ENCODE results near the gene TRABD.

Gene TRABD

GRCh38 chr22:50161508-50162390 lies 24.0 kb upstream of the TRABD start:
- WGBS = 88% methylated on average over 23 of the region's 23 CpGs
- H3K23ac ChIP-seq (ENCODE audit: low read length in 2 of 2) = no peak overlapping the region
- no peaks in the 10 kb centered on the region for H3K9me3 ChIP-seq (ENCODE audit: control insufficient read depth, low read length)
- no peak overlapping the region for H3K27ac ChIP-seq (ENCODE audit: low read length, poor library complexity, severe bottlenecking)
- H3K4ac ChIP-seq (ENCODE audit: low read depth in 1 of 2, low read length in 2 of 2) = no peak overlapping the region
- no peak overlapping the region for H2BK15ac ChIP-seq (ENCODE audit: low read depth, poor library complexity, severe bottlenecking)
- peaks cover 35 to 60% of the 10 kb centered on the region in 2 experiments for H3K27me3 ChIP-seq (ENCODE audit: control insufficient read depth in 1 of 2, insufficient read depth in 1 of 2, low read length in 2 of 2)
- H2BK5ac ChIP-seq (ENCODE audit: low read depth, low read length, poor library complexity, severe bottlenecking) = no peak overlapping the region
- H2BK12ac ChIP-seq (ENCODE audit: low read length in 2 of 2) = no peak overlapping the region
- no peak overlapping the region for H2BK120ac ChIP-seq (ENCODE audit: low read depth, low read length)
- no peak overlapping the region for H3K9ac ChIP-seq (ENCODE audit: low read length)
- H4K8ac ChIP-seq (ENCODE audit: low read length) = no peak overlapping the region
- no peak overlapping the region for H3K4me3 ChIP-seq (ENCODE audit: insufficient read depth in 1 of 2, low read depth in 1 of 2, low read length in 2 of 2)
- no peak overlapping the region for H3K18ac ChIP-seq (ENCODE audit: low read depth in 1 of 2, low read length in 2 of 2)
- H3K36me3 ChIP-seq (ENCODE audit: control insufficient read depth in 1 of 2, insufficient read depth in 2 of 2, low read depth in 1 of 2, low read length in 2 of 2) = peaks cover 0 to 7% of the 10 kb centered on the region in 2 experiments
- no peak overlapping the region for H2AK5ac ChIP-seq (ENCODE audit: low read length, severe bottlenecking)
- H3K4me2 ChIP-seq (ENCODE audit: low read length, poor library complexity, severe bottlenecking) = no peak overlapping the region
- H3K14ac ChIP-seq (ENCODE audit: low read length in 2 of 2) = peak overlapping the region in 1 of 2 experiments; percentile 68
- H3K79me1 ChIP-seq (replicated peaks; ENCODE audit: low read length, poor library complexity, severe bottlenecking) = no peaks in the 10 kb centered on the region
- no peak for DNase-seq
- no peak overlapping the region for H2AFZ ChIP-seq (ENCODE audit: low read depth, low read length)
- no peaks in the 10 kb centered on the region for H3K4me1 ChIP-seq (ENCODE audit: control insufficient read depth, insufficient read depth, low read depth, low read length)
- no peak overlapping the region for H4K91ac ChIP-seq (ENCODE audit: low read length)

- no peak overlapping the region for H3K4me2 ChIP-seq (ENCODE audit: low read length, poor library complexity, severe bottlenecking)
- 82% methylated on average over 10 of the region's 10 CpGs for WGBS
Observed at GRCh38 chr22:50162391-50162956, 23.2 kb upstream of the TRABD start.

GRCh38 chr22:50165436-50166123 lies 20.1 kb upstream of the TRABD start:
- WGBS = 95% methylated on average over 28 of the region's 28 CpGs
- H3K79me1 ChIP-seq (replicated peaks; ENCODE audit: low read length, poor library complexity, severe bottlenecking) = no peaks in the 10 kb centered on the region
- H3K23ac ChIP-seq (ENCODE audit: low read length in 2 of 2) = no peak overlapping the region
- no peak for DNase-seq
- H2AFZ ChIP-seq (ENCODE audit: low read depth, low read length) = no peak overlapping the region
- no peak overlapping the region for H3K14ac ChIP-seq (ENCODE audit: low read length in 2 of 2)
- no peak overlapping the region for H3K4me2 ChIP-seq (ENCODE audit: low read length, poor library complexity, severe bottlenecking)
- H3K27me3 ChIP-seq (ENCODE audit: control insufficient read depth in 1 of 2, insufficient read depth in 1 of 2, low read length in 2 of 2) = peaks cover 24 to 52% of the 10 kb centered on the region in 2 experiments
- H3K4ac ChIP-seq (ENCODE audit: low read depth in 1 of 2, low read length in 2 of 2) = no peak overlapping the region
- H3K27ac ChIP-seq (ENCODE audit: low read length, poor library complexity, severe bottlenecking) = no peak overlapping the region
- no peak overlapping the region for H2BK120ac ChIP-seq (ENCODE audit: low read depth, low read length)
- no peak overlapping the region for H3K18ac ChIP-seq (ENCODE audit: low read depth in 1 of 2, low read length in 2 of 2)
- no peak overlapping the region for H2BK5ac ChIP-seq (ENCODE audit: low read depth, low read length, poor library complexity, severe bottlenecking)
- H2BK15ac ChIP-seq (ENCODE audit: low read depth, poor library complexity, severe bottlenecking) = no peak overlapping the region
- H3K36me3 ChIP-seq (ENCODE audit: control insufficient read depth in 1 of 2, insufficient read depth in 2 of 2, low read depth in 1 of 2, low read length in 2 of 2) = peaks cover 0 to 4% of the 10 kb centered on the region in 2 experiments
- H4K8ac ChIP-seq (ENCODE audit: low read length) = no peak overlapping the region
- H4K91ac ChIP-seq (ENCODE audit: low read length) = no peak overlapping the region
- H2BK12ac ChIP-seq (ENCODE audit: low read length in 2 of 2) = no peak overlapping the region
- H3K4me1 ChIP-seq (ENCODE audit: control insufficient read depth, insufficient read depth, low read depth, low read length) = peaks cover 7% of the 10 kb centered on the region
- H3K9me3 ChIP-seq (ENCODE audit: control insufficient read depth, low read length) = no peaks in the 10 kb centered on the region
- no peak overlapping the region for H2AK5ac ChIP-seq (ENCODE audit: low read length, severe bottlenecking)
- peak overlapping the region in 1 of 2 experiments; percentile 5 for H3K4me3 ChIP-seq (ENCODE audit: insufficient read depth in 1 of 2, low read depth in 1 of 2, low read length in 2 of 2)
- H3K9ac ChIP-seq (ENCODE audit: low read length) = no peak overlapping the region

More at GRCh38 chr22:50162391-50162956, 23.2 kb upstream of the TRABD start:
- Histone ChIP-seq H2BK15ac (ENCODE audit: low read depth, poor library complexity, severe bottlenecking) (no peak overlapping the region), H3K14ac (ENCODE audit: low read length in 2 of 2) (no peak overlapping the region), H3K4me3 (ENCODE audit: insufficient read depth in 1 of 2, low read depth in 1 of 2, low read length in 2 of 2) (no peak overlapping the region), H3K4me1 (ENCODE audit: control insufficient read depth, insufficient read depth, low read depth, low read length) (no peaks in the 10 kb centered on the region), H4K8ac (ENCODE audit: low read length) (no peak overlapping the region), H3K18ac (ENCODE audit: low read depth in 1 of 2, low read length in 2 of 2) (no peak overlapping the region), H3K23ac (ENCODE audit: low read length in 2 of 2) (no peak overlapping the region), H2AFZ (ENCODE audit: low read depth, low read length) (no peak overlapping the region), H3K9me3 (ENCODE audit: control insufficient read depth, low read length) (no peaks in the 10 kb centered on the region), H2BK5ac (ENCODE audit: low read depth, low read length, poor library complexity, severe bottlenecking) (no peak overlapping the region), H2AK5ac (ENCODE audit: low read length, severe bottlenecking) (no peak overlapping the region), H3K4ac (ENCODE audit: low read depth in 1 of 2, low read length in 2 of 2) (no peak overlapping the region), H3K36me3 (ENCODE audit: control insufficient read depth in 1 of 2, insufficient read depth in 2 of 2, low read depth in 1 of 2, low read length in 2 of 2) (peaks cover 0 to 7% of the 10 kb centered on the region in 2 experiments), H3K27ac (ENCODE audit: low read length, poor library complexity, severe bottlenecking) (no peak overlapping the region), H3K9ac (ENCODE audit: low read length) (no peak overlapping the region), H2BK120ac (ENCODE audit: low read depth, low read length) (no peak overlapping the region), H2BK12ac (ENCODE audit: low read length in 2 of 2) (no peak overlapping the region), H4K91ac (ENCODE audit: low read length) (no peak overlapping the region), H3K79me1 (replicated peaks; ENCODE audit: low read length, poor library complexity, severe bottlenecking) (no peaks in the 10 kb centered on the region), H3K27me3 (ENCODE audit: control insufficient read depth in 1 of 2, insufficient read depth in 1 of 2, low read length in 2 of 2) (peaks cover 31 to 54% of the 10 kb centered on the region in 2 experiments)
- peak; percentile 71 for DNase-seq

All from mesenchymal stem cell (in vitro differentiated cells and primary cell).